NCI-H2081 treated with DMSO at 0.1 percent for 48 hours (cell line): Measurements from ENCODE around the gene NPAS2.

Experiments used
- DNase-seq: peaks from one replicate; lab custom pipeline; 2025; lab: John Stamatoyannopoulos, UW

The NPAS2 gene

GRCh38 chr2:100990650-100991403 is 170.9 kb downstream of the NPAS2 start:
- no peak for DNase-seq

- DNase-seq, result no peak
These were observed 171.4 kb downstream of the NPAS2 start for GRCh38 chr2:100991404-100991773.

GRCh38 chr2:100992262-100992661 is 172.3 kb downstream of the NPAS2 start:
- DNase-seq, result no peak

GRCh38 chr2:100993294-100993693 is 173.4 kb downstream of the NPAS2 start:
- DNase-seq, result no peak

- DNase-seq, result no peak
These were observed 175.6 kb downstream of the NPAS2 start for GRCh38 chr2:100995309-100996075.

- no peak for DNase-seq
These were observed 177.7 kb downstream of the NPAS2 start for GRCh38 chr2:100997509-100998234.

GRCh38 chr2:100998235-100998573 is 178.3 kb downstream of the NPAS2 start:
- no peak for DNase-seq

GRCh38 chr2:100999995-101000394 is 180.1 kb downstream of the NPAS2 start:
- DNase-seq, result no peak

GRCh38 chr2:101001691-101002561 is 182.0 kb downstream of the NPAS2 start, which contains the start of gene RPL31:
Gene RPL31 (plus strand): TSS chr2:101002289. CDS start chr2:101002702, 413 bp downstream.
- peak; percentile 88 for DNase-seq

- DNase-seq, result no peak
These were observed 182.8 kb downstream of the NPAS2 start for GRCh38 chr2:101002562-101003277.

GRCh38 chr2:101003278-101003775 is 183.4 kb downstream of the NPAS2 start:
- no peak for DNase-seq

- DNase-seq, result no peak
These were observed 184.8 kb downstream of the NPAS2 start for GRCh38 chr2:101004620-101005325.

GRCh38 chr2:101006065-101006715 is 186.3 kb downstream of the NPAS2 start:
- DNase-seq, result no peak

GRCh38 chr2:101007415-101008345 is 187.7 kb downstream of the NPAS2 start:
- no peak for DNase-seq

GRCh38 chr2:101011152-101011551 is 191.2 kb downstream of the NPAS2 start:
- DNase-seq, result no peak

- DNase-seq, result no peak
These were observed 192.2 kb downstream of the NPAS2 start for GRCh38 chr2:101012054-101012705.

GRCh38 chr2:101012706-101013181 is 192.8 kb downstream of the NPAS2 start:
- no peak for DNase-seq
